T-helper 9 cell (primary cell): Measurements from ENCODE around the gene CD72.
"Not testable (repeated sequence)": the region's sequence is repeated elsewhere in the genome, so short reads cannot be mapped to it uniquely, and the experiment has no call there.

ENCODE experiments used
- DNase-seq: peaks from one replicate; pipeline ENCODE4 v3.0.0-alpha.2; 2020

CD72 gene

DNA sequence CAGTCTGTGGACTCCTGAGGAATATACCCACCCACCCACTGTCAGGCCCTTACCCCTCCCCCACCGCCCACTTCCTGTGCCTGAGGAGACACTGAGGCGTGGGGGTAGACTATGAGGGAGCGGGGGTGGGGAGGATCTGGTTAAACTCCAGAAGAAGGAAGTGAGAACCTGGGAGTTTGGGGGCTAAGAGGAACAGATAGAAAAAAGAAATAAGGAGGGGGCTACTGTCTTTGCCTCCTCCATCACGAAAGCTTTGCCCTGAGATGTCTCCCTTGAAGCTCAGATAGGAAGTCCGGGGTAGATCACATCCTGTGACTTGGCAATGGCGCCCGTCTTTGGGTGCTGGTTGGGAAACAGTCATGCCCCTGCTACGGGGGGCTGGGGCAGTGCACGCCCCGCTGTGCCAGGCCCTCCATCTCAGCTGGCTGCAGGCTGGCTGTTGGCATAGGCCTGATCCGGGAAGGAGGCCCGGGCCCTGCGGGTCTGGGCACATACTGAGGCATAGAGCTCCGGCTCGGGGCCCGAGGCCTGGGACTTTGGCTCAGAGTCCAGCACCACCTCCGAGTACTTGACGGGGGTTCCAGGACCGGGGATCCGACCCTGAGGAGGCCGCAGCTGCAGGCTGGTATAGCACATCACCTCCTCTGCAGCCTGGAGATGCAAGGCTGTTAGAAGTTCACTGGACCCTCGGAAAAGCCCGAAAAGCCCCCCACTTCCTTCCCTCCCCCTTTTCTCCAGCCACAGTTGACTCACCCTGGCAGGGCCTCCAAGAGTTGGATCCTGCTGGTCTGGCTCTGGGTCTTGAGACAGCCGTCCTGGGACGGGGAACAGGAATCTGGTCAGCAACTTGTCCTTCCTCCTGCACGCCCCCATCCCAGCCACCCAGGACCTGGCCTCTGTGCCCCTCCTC lies 31.5 kb upstream of the CD72 start:
- DNase-seq = peak; percentile 23

DNA sequence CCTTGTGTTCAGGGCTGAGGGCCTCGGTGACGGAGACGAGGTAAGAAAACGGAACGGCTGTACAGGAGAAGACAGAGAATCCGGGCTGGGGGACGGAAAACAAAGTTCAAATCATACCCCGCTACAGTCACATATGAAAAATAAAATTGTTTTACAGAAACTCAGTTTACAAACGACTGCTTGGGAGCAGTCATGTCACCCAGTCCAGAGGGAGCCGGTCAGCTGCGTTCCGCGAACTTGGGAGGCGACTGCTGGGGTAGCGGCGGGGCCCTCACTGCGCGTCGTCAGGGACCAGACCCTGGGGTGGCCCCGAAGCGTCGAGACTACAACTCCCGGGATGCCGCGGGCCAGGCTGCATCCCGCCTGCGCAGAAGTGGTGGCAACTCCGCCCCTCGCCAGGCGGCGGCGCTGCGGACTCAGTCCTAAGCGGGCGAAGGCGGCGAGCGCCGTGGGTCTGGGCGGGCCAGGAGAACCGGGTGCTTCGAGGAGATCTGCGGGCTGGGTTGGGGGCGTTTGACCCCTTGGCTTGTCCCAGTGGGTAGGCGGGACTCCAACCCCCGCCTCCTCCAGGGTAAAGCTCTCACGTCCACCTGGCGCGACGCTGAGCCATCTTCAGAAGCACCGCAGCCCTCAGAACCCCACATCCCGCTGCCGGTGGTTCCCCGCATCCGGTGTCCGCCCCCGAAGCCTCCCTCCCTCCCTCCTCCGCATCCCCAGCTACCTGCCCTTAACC lies 28.5 kb upstream of the CD72 start:
- peak; percentile 90 for DNase-seq

DNA sequence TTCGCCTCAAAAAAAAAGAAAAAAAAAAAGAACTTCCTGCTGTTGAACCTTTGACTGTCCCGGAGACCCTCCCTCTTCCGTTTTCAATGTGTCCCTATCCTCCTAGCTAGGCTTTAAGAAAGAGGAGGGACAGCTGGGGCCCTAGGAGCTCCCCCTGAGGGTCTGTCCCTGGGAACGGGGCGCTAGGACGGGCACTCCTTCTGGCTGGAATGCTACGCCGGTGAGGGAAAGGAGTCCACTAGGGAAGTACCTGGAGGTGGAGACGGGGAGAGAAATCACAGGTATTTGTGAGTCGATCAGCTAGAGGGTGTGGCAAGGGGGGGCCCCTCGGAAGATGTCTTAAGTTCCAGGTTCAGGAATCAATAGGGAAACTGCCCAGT lies 27.9 kb upstream of the CD72 start:
- no peak for DNase-seq

DNA sequence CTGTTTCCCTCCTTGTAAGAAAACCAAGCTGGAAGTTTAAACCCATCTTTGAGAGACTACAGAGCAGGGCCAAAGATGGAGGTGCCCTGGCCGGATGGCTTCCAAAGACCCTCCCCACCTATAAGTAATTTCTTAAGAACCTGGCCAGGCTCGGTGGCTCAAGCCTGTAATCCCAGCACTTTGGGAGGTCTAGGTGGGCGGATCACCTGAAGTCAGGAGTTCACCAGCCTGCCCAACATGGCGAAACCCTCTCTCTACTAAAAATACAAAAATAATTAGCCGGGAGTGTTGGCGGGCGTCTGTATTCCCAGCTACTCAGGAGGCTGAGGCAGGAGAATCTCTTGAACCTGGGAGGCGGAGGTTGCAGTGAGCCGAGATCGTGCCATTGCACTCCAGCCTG lies 27.5 kb upstream of the CD72 start:
- DNase-seq = not testable (repeated sequence)

DNA sequence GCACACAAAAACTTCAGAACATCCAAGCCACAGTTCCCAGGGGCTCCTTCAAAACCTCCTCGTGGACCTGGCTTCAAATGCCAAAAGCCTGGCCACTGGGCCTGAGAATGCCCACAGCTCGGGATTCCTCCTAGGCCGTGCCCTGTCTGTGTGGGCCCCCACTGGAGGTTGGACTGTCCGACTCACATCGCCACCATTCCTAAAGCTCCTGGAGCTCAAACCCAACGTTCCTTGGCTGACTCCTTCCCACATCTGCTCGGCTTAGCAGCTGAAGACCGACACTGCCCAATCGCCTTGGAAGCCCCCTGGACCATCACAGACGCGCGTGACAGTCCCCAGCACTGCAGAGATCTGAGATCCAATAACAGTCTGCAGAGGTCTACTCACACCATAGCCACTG lies 24.8 kb upstream of the CD72 start:
- no peak for DNase-seq

DNA sequence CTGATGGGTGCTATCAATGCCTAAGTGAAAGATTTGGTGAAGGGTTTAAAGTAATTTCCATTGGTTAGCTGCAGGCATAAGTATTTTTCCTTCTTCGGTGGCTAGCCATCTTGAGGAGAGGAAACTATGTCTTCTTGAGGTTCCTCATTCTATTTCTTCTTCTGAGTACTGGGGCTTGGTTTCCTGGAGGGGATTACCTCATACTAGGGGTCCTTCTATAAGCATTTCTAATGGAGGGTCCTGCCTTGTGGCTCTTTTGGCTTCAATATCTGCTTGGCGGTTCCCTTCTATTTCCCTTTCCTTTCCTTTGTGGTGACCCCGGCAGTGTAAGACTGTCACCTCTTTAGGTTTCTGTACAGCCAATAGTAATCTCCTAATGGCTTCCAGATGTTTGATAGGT lies 23.3 kb upstream of the CD72 start:
- not testable (repeated sequence) for DNase-seq

DNA sequence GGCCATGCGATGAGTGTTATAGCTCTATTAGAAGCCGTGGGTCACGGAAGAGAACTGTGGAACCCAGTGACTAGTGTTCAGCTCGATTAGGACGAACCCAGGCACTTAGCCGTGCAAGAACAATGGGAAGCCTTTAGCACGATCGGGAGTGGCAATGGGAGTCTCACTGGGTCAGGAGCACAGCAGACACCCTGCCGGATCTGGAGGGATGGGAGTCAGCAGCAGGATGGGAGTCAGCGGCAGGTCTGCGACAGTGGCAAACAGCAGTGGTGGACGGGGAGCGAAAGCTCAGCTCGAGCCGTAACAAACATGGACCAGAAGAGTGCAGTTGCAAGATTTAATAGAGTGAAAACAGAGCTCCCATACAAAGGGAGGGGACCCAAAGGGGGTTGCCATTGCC lies 22.2 kb upstream of the CD72 start:
- DNase-seq = not testable (repeated sequence)

DNA sequence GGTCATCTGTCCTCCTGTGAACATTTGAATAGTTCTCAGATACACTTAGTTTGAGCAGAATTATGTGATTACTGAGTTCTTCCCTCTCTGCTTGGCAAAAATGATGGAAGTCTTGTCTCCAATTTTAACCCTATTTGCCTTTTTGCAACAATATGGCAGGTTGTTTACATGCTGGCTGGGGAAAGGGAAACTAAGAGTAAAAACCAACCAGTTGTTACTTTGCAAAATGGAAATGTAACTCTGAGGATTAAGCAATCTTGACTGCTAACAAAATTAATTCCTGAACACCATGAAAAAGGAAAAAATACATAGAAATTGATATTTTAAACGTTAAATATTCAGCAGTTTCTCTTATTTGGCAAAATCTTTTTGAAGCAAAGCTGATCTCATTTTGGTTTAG lies 21.4 kb upstream of the CD72 start:
- DNase-seq = no peak

DNA sequence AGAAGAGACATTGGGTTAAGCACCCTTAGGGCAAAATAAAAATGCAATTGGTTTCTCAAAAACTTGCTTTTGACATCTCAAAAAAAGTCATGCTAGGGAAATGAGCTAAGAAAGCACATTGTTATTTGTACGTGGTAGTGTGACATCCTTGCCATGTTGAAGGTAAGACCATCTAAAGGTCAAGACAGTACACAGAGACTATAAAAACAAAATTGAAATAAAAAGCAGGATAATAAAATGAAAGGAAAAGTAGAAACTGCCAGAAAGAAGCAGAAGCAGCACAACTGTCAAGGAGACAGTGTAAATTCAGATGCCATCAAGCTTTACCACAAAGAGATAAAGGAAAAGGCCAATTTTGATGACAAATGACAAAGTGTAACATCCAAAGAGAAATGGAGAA lies 21.0 kb upstream of the CD72 start:
- not testable (repeated sequence) for DNase-seq

DNA sequence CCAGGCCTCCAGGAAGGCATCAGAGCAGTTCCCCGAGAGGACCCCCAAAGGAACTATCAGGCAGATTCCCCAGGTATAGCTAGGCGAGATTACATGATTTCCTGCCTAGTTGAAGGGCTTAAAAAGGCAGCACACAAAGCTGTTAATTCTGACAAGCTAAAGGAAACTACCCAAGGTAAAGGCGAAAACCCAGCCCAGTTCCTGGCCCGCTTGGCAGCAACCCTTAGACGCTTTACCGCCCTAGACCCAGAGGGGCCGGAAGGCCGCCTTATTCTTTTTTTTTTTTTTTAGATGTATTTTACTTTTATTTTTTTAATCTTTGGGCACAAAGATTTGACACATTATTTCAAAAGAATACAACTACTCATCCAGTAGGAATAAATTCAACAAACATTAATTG lies 20.5 kb upstream of the CD72 start:
- not testable (repeated sequence) for DNase-seq

DNA sequence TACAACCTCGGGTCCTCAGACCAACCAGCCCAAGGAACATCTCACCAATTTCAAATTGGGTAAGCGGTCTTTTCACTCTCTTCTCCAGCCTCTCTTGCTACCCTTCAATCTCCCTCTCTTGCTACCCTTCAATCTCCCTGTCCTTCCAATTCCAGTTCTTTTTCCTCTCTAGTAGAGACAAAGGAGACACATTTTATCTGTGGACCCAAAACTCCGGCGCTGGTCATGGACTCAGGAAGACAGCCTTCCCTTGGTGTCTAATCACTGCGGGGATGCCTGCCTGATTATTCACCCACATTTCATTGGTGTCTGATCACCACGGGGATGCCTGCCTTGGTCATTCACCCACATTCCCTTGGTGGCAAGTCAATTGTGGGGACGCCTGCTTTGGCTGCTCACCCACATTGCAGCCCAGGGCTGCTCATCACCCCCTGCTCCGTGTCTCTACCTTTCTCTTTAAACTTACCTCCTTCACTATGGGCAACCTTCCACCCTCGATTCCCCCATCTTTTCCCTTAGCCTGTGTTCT lies 19.3 kb upstream of the CD72 start:
- DNase-seq = not testable (repeated sequence)

DNA sequence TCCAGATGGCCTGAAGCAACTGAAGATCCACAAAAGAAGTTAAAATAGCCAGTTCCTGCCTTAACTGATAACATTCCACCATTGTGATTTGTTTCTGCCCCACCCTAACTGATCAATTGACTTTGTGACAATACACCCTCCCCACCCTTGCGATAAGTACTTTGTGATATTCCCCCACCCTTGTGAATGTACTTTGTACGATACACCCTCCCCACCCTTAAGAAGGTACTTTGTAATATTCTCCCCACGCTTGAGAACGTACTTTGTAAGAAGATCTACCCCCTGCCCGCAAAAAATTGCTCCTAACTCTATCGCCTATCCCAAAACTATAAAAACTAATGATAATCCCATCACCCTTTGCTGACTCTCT lies 18.6 kb upstream of the CD72 start:
- DNase-seq = not testable (repeated sequence)

DNA sequence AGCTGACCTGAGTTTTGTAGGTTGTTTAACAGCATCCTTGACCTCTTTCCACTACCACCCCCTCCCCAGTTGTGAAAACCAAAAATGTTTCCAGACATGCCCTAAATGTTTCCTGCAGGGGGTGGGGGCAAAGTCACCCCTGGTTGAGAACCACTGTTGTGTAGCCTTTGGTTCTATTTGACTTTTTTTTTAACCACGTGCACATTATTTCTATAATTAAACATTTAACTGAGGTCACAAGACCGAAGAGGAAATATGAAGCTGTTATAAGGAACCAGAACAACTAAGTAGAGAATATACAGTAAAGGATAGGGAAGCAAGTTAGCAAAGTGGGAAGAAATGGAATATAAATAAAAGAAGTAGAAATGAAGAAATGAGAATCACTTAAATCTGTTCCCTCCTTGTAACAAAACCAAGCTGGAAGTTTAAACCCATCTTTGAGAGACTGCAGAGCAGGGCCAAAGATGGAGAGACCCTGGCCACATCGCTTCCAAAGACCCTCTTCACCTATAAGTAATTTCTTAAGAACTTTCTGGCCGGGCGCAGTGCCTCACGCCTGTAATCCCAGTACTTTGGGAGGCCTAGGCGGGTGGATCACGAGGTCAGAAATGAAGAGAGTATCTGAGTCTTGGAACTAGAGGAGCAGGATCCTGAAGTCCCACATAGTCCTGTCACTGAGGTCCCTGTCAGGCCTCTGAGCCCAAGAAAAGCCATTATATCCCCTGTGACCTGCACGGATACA lies 18.1 kb upstream of the CD72 start:
- DNase-seq = no peak

DNA sequence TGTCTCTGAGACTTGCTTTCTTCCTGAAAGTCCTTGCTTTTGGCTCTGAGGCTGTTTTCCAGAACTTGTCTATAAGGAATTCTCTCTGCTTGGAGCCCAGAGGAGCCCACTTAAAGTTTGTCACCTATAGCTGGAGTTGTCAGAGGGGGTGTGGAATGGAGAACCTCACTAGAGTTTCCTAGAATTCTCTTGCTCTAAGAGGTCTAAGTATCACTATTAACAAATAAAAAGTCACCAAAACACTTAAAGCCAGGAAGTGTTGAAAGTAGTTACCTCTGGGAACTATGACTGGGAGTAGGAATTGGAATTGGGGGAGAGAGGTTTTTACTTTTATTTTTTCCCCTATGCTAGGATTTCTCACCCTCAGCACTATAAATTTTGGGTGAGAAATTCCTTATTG lies 17.5 kb upstream of the CD72 start:
- DNase-seq = no peak

DNA sequence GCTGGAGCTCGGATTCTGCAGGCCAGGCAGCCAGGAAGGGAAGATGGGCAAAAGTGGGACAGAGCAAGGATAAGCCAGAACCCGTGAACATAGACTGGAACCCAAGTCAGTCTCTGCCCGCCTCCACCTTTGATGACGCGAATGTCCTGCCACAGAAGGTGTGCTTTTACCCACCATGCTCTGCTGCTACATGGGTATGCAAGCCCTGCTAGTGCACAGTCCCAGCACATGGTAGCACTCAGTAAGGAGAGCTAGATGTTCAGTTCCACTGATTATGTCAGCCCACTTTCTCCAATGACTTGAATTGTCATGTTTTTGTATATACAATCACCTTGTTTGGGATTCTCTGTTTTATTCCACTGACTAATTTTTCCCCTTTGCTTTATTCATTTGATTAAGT lies 11.4 kb upstream of the CD72 start:
- DNase-seq = no peak

DNA sequence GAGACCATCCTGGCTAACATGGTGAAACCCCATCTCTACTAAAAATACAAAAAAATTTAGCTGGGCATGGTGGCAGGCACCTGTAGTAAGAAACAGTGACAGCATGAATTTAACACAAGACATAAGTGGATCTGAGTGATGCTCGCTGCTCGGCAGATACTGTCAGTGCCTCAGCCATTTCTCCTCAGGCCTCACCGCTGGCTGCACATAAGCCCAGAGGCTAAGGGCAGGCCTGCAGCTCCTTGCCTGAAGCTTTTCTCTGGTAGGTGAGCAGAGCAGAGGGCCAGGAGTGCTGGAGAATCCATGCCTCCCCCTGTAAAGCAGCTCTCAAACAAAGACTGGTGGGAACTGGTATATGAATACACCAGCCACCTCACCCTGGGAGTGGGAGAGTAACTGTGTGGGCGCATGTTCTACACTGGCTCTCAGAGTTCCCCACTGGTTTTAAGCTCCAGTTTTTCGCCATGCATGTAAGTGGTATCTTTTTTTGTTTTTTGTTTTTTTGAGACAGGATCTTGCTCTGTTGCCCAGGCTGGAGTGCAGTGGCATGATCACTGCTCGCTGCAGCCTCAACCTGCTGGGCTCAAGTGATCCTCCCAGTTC lies 10.3 kb upstream of the CD72 start:
- DNase-seq = no peak

DNA sequence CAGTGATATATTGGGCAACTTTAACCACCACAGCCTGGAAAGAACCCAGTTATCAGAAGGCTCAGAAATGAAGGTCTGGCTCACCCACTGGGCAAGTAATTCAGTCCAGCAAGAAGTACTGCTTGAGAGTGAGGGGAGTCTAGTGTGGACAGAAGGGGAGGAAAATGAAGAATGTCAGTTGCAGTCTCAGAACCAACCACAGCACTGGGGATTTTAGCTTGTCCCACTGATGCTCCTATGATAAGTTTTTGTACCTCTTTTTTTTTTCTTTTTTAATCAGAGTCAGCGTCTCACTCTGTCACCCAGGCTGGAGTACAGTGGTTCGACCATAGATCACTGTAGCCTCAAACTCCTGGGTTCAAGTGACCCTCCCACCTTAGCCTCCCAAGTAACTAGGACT lies 9.4 kb upstream of the CD72 start:
- DNase-seq = no peak

DNA sequence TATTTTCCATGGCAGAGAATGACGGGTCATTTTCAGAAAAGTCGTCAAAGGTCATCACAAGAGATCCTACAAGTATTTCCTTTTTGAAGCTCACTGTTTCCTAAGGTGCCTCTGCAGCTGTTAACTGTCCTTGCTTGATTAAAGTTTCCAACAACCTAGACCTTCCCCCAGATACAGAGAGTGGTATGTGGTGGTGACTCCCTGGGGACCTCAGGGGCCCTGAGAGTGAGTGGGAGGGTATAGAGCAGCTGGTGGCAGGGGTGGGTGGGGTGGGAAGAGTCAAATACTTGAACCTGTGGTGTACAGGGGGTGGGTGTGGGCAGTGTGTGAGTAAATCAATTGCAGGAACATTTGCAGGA lies 1.6 kb upstream of the CD72 start:
- no peak for DNase-seq

DNA sequence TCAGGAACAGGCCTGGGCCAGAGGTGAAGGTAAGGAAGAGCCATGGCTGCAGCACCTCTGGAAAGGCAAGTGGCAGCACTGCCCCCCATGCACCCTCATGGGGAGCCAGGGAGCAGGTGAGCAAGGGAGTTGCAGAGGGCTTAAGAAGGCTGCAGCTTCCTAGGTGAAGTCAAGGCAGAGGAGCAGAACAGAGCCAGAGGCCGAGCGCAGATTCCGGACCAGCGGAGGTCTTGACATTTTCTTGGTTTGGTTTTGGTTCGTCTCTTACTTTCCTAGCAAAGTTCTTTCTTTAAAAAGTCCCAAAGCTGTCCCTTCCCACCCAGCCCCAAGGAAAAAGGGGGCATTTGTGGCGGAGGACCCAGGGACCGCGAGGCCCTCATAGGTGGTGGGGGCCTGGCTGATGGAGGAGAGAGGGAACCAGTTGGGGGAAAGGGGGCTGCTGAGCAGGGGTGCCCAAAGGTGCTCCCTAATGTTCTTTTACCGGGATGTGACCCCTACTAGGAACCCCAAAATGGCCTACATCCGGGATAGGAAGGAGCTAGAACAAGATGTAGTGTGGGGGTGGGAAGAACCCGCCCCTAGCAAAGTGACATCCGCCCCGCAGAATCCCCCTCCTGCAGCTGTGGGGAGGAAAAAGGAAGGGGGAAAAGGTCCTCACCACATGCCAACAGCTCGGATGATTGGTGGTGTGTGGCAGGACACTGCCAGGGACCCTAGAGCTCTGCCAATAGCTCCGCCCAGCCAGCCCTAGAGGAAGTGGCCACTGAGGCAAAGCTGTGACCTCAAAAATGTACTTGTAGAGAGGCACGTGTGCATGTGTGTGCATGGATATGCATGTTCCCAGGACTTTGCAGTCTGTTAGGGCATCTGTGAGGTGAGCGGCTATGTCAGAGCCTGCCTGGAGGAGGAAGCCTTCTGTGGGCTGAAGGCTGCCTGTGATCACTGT lies 914 bp upstream of the CD72 start:
- DNase-seq = no peak

DNA sequence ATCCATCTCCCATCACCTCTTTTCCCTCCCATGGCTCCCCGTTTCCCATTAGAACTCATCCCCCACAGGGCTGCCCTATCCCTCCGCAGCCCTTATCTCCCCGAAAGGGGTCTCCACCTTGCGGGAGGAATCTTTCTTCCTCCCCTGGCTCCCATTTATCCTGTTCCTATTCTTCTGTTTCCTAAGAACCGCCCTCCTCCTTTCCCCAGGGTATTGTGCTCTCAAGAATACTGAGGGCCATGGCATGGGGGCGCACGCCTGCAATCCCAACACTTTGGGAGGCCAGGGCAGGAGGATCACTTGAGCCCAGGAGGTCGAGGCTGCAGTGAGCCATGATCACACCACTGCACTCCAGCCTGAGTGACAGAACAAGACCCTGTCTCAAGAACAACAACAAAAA lies 665 bp downstream of the CD72 start:
- no peak for DNase-seq

DNA sequence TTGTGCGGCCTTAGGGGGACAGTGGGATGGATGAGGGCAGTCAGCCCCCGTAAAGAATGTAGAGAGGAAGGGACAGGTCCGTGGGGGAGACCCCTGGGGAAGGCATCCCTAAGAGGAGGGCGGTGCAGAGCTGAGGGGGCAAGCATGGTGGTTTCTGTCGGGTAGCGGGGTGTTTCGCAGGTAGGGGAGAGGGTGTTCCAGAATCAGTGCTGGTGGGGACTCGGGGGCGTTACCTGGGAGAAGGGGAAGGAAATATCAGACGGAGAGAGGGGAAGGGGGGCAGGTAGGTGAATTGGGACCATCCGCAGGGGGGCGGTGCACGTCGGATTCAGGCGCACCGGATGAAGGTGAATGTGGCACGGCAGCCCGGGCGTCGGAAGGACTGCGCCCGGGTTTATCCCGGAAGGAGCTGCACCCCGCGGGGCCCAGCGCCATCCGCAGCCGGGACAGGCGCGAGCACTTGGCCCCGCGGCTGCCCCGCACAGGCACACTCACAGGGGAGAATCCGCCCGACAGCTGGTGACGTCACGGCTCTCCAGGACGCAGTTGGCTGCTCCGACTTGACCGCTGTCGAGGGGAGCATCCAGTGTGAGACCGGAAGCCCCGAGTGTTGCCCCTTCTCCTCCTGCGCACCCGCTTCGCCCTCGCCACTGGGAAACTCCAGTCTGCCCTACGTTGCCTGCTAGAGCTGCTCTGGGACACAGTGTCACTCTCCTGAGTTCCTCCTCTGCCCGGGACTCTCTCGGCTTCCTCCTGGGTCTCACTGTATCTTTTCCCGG lies 1.3 kb downstream of the CD72 start:
- peak; percentile 54 for DNase-seq
